ENCODE measurements around the gene ABCG4. TPM values are rescaled to one million over a fixed set of nuclear protein-coding genes. Genes with fewer than 3 reads are reported as not detected.

Gene ABCG4
- total RNA-seq, 1 experiment from 2014 or later = 0.39 TPM

- CTCF ChIA-PET = no interaction called here
- no TSS peak for BruUV-seq (replicated peaks)
Observed at GRCh38 chr11:119193001-119193400, 44.1 kb downstream of the ABCG4 start.

GRCh38 chr11:119193626-119194025 is 44.8 kb downstream of the ABCG4 start:
- no TSS peak for BruUV-seq (replicated peaks)
- no peak for DNase-seq (ENCODE audit: low read depth, low spot score)
- no peak for ATAC-seq
- H3K27me3 ChIP-seq (ENCODE audit: control insufficient read depth, insufficient read depth, low read length) = no peaks in the 10 kb centered on the region
- no peak overlapping the region for H3K4me3 ChIP-seq (ENCODE audit: low read depth in 2 of 2, low read length in 2 of 2)
- ChIA-PET POLR2A (no interaction called here), CTCF (no interaction called here)
- intact Hi-C loops (cut with micrococcal nuclease; ENCODE audit: unreplicated experiment) (loop anchor here (2.0 kb wide), 1 partner anchor 91 kb away; no protein-coding TSS in a partner anchor), in situ Hi-C loops (cut with HindIII; ENCODE audit: low pct_unique_long_range_greater_than_20kb, low sequenced_read_pairs) (no loop called here)
- no peaks in the 10 kb centered on the region for H3K36me3 ChIP-seq (ENCODE audit: control insufficient read depth, insufficient read depth, low read length)
- no peak overlapping the region for H3K27ac ChIP-seq (ENCODE audit: low read length)
- no peaks in the 10 kb centered on the region for H3K4me1 ChIP-seq (ENCODE audit: control insufficient read depth, insufficient read depth, low read length)
- TF ChIP-seq, protein P1, sequence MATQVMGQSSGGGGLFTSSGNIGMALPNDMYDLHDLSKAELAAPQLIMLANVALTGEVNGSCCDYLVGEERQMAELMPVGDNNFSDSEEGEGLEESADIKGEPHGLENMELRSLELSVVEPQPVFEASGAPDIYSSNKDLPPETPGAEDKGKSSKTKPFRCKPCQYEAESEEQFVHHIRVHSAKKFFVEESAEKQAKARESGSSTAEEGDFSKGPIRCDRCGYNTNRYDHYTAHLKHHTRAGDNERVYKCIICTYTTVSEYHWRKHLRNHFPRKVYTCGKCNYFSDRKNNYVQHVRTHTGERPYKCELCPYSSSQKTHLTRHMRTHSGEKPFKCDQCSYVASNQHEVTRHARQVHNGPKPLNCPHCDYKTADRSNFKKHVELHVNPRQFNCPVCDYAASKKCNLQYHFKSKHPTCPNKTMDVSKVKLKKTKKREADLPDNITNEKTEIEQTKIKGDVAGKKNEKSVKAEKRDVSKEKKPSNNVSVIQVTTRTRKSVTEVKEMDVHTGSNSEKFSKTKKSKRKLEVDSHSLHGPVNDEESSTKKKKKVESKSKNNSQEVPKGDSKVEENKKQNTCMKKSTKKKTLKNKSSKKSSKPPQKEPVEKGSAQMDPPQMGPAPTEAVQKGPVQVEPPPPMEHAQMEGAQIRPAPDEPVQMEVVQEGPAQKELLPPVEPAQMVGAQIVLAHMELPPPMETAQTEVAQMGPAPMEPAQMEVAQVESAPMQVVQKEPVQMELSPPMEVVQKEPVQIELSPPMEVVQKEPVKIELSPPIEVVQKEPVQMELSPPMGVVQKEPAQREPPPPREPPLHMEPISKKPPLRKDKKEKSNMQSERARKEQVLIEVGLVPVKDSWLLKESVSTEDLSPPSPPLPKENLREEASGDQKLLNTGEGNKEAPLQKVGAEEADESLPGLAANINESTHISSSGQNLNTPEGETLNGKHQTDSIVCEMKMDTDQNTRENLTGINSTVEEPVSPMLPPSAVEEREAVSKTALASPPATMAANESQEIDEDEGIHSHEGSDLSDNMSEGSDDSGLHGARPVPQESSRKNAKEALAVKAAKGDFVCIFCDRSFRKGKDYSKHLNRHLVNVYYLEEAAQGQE (IDR thresholded peaks at IDR 0.05; ENCODE audit: insufficient read depth in 1 of 2, low read depth in 2 of 2, low read length in 1 of 2) = no peak
- TF ChIP-seq POLR2AphosphoS5 (IDR thresholded peaks at IDR 0.05; ENCODE audit: low read depth, low read length) (no peak), TCF7L2 (IDR thresholded peaks at IDR 0.05; ENCODE audit: low read depth, low read length) (no peak), SIN3A (IDR thresholded peaks at IDR 0.05; ENCODE audit: borderline replicate concordance, insufficient read depth, low read depth, low read length) (no peak)
- TF ChIP-seq, protein P2, sequence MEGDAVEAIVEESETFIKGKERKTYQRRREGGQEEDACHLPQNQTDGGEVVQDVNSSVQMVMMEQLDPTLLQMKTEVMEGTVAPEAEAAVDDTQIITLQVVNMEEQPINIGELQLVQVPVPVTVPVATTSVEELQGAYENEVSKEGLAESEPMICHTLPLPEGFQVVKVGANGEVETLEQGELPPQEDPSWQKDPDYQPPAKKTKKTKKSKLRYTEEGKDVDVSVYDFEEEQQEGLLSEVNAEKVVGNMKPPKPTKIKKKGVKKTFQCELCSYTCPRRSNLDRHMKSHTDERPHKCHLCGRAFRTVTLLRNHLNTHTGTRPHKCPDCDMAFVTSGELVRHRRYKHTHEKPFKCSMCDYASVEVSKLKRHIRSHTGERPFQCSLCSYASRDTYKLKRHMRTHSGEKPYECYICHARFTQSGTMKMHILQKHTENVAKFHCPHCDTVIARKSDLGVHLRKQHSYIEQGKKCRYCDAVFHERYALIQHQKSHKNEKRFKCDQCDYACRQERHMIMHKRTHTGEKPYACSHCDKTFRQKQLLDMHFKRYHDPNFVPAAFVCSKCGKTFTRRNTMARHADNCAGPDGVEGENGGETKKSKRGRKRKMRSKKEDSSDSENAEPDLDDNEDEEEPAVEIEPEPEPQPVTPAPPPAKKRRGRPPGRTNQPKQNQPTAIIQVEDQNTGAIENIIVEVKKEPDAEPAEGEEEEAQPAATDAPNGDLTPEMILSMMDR (IDR thresholded peaks at IDR 0.05) = no peak
- no peaks in the 10 kb centered on the region for H3K9me3 ChIP-seq (ENCODE audit: control insufficient read depth, insufficient read depth, low read depth, low read length)

More at GRCh38 chr11:119193001-119193400, 44.1 kb downstream of the ABCG4 start:
- H3K36me3 ChIP-seq (ENCODE audit: control insufficient read depth, insufficient read depth, low read length) = no peaks in the 10 kb centered on the region
- intact Hi-C loops (cut with micrococcal nuclease; ENCODE audit: unreplicated experiment) = no loop called here
- H3K9me3 ChIP-seq (ENCODE audit: control insufficient read depth, insufficient read depth, low read depth, low read length) = no peaks in the 10 kb centered on the region
- TF ChIP-seq SIN3A (IDR thresholded peaks at IDR 0.05; ENCODE audit: borderline replicate concordance, insufficient read depth, low read depth, low read length) = no peak
- TF ChIP-seq POLR2AphosphoS5 (IDR thresholded peaks at IDR 0.05; ENCODE audit: low read depth, low read length) = no peak
- no peak for TF ChIP-seq TCF7L2 (IDR thresholded peaks at IDR 0.05; ENCODE audit: low read depth, low read length)
- TF ChIP-seq, protein P1 (IDR thresholded peaks at IDR 0.05; ENCODE audit: insufficient read depth in 1 of 2, low read depth in 2 of 2, low read length in 1 of 2) = no peak
- TF ChIP-seq, protein P2 (IDR thresholded peaks at IDR 0.05) = no peak
- in situ Hi-C loops (cut with HindIII; ENCODE audit: low pct_unique_long_range_greater_than_20kb, low sequenced_read_pairs) = no loop called here
- no peak overlapping the region for H3K4me3 ChIP-seq (ENCODE audit: low read depth in 2 of 2, low read length in 2 of 2)
- no peak for DNase-seq (ENCODE audit: low read depth, low spot score)
- no peak overlapping the region for H3K27ac ChIP-seq (ENCODE audit: low read length)
- POLR2A ChIA-PET = interaction anchor here (0.6 kb wide), 1 partner anchor 50 kb away, joined by 5 read pairs; no protein-coding TSS in a partner anchor
- no peaks in the 10 kb centered on the region for H3K4me1 ChIP-seq (ENCODE audit: control insufficient read depth, insufficient read depth, low read length)
- no peaks in the 10 kb centered on the region for H3K27me3 ChIP-seq (ENCODE audit: control insufficient read depth, insufficient read depth, low read length)
- no peak for ATAC-seq

All from Panc1 (cell line).